Bronchial epithelial cell (primary cell): ENCODE measurements around the gene DUSP1. TPM values are rescaled to one million over a fixed set of nuclear protein-coding genes. Genes with fewer than 3 reads are reported as not detected.

ENCODE experiments used
- DNase-seq: peaks from one replicate; pipeline ENCODE4 v3.0.0-alpha.2; 2010; ENCODE audit warnings: low read depth
- FAIRE-seq: peaks from 2 replicates; lab custom pipeline; 2011; peaks lifted over from hg19 to GRCh38; lab: Jason Lieb, UNC
- H3K27me3 ChIP-seq: 2 replicates; pipeline ENCODE4 v1.5.1; 2011; ENCODE audit warnings: low read length; ENCODE audit not compliant: control insufficient read depth, insufficient read depth
- H3K36me3 ChIP-seq: 2 replicates; pipeline ENCODE4 v1.5.1; 2011; ENCODE audit warnings: low read length; ENCODE audit not compliant: control insufficient read depth, insufficient read depth
- H3K4me3 ChIP-seq: 2 replicates; pipeline ENCODE4 v1.5.1; 2011; ENCODE audit warnings: mild to moderate bottlenecking, low read depth, low read length, control low read depth
- total RNA-seq: library from RNA; depleted of rRNA; stranded (reverse); fragments of >200 nt; gene quantifications from 2 replicates; pipeline ENCODE4 v1.2.1, GENCODE V29; 2014
- TF ChIP-seq, protein P1 (sequence below): IDR thresholded peaks from 2 replicates; pipeline ENCODE4 v1.5.1; 2011; ENCODE audit warnings: mild to moderate bottlenecking, moderate library complexity, low read length, control low read depth, inconsistent platforms; ENCODE audit not compliant: insufficient read depth, severe bottlenecking

The DUSP1 gene
- total RNA-seq, 1 donor from 2014 or later = 114 TPM

GRCh38 chr5:172745406-172745805 lies 25.6 kb downstream of the DUSP1 start:
- no peaks in the 10 kb centered on the region for H3K36me3 ChIP-seq
- no peaks in the 10 kb centered on the region for H3K27me3 ChIP-seq
- no peak for FAIRE-seq
- TF ChIP-seq, protein P1, sequence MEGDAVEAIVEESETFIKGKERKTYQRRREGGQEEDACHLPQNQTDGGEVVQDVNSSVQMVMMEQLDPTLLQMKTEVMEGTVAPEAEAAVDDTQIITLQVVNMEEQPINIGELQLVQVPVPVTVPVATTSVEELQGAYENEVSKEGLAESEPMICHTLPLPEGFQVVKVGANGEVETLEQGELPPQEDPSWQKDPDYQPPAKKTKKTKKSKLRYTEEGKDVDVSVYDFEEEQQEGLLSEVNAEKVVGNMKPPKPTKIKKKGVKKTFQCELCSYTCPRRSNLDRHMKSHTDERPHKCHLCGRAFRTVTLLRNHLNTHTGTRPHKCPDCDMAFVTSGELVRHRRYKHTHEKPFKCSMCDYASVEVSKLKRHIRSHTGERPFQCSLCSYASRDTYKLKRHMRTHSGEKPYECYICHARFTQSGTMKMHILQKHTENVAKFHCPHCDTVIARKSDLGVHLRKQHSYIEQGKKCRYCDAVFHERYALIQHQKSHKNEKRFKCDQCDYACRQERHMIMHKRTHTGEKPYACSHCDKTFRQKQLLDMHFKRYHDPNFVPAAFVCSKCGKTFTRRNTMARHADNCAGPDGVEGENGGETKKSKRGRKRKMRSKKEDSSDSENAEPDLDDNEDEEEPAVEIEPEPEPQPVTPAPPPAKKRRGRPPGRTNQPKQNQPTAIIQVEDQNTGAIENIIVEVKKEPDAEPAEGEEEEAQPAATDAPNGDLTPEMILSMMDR = no peak
- DNase-seq = no peak
- H3K4me3 ChIP-seq = no peak overlapping the region

GRCh38 chr5:172744123-172745104 lies 26.6 kb downstream of the DUSP1 start:
- DNase-seq (peak; percentile 61), FAIRE-seq (peak; percentile 77)
- Histone ChIP-seq H3K36me3 (no peaks in the 10 kb centered on the region), H3K27me3 (no peaks in the 10 kb centered on the region), H3K4me3 (no peak overlapping the region)
- TF ChIP-seq, protein P1 = no peak

GRCh38 chr5:172743112-172743959 lies 27.7 kb downstream of the DUSP1 start:
- TF ChIP-seq, protein P1 = no peak
- H3K27me3 ChIP-seq = no peaks in the 10 kb centered on the region
- FAIRE-seq (no peak), DNase-seq (no peak)
- H3K36me3 ChIP-seq = no peaks in the 10 kb centered on the region
- no peak overlapping the region for H3K4me3 ChIP-seq

DNA sequence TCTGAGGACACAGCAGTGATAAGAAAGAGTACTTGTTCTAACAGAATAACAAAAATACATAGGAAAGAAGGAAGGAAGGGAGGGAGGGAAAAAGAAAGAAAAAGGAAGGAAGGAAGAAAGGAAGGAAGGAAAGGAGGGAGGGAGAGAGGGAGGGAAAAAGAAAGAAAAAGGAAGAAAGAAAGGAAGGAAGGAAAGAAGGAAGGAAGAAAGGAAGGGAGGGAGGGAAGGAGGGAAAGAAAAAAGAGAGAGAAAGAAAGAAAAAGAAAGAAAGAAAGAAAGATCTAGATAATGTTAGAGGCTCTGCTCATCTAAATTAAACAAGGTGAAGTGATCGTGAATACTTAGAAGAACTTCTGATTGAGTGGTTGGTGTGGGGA lies 29.8 kb downstream of the DUSP1 start:
- Histone ChIP-seq H3K36me3 (no peaks in the 10 kb centered on the region), H3K4me3 (no peak overlapping the region), H3K27me3 (no peaks in the 10 kb centered on the region)
- no peak for DNase-seq
- TF ChIP-seq, protein P1 = no peak
- no peak for FAIRE-seq

DNA sequence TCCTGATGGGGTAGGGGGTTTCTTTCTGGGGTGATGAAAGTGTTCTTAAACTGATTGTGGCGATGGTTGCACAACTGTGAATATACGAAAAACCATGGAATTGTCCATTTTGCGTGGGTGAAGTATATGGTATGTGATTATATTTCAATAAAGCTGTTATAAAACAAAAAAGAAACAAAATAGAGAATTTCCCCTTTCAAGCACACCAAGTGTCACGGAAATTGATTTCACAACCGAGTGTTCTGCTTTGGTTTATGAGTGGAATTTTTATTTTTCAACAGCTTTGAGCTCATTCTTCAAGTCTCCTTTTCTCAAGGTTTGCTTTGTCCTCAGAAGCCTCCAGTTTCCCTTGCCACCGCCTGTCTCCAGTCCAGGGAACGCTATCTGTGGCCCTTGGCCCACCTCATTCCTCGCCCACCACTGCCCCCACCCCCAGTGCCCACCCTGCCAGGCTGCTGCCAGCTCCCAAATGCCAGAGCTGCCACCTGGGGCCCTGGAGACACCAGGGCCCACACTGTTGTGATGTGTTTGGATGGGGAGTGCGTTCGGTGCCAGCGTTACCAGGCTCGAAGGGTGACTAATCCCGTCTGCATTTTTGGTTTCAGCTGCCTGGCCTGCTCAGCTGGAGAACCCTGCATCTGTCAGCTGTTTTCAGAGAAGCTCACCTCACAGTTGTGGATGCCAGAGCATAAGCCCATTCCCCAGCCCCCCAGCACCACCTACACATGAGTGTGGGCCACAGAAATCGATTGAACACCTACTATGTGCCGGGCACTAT lies 30.4 kb downstream of the DUSP1 start:
- FAIRE-seq (no peak), DNase-seq (peak; percentile 90)
- no peaks in the 10 kb centered on the region for H3K27me3 ChIP-seq
- H3K4me3 ChIP-seq = no peak overlapping the region
- no peaks in the 10 kb centered on the region for H3K36me3 ChIP-seq
- TF ChIP-seq, protein P1 = no peak
